Measurements from ENCODE around the gene MMRN1.

- TF ChIP-seq POLR2A (IDR thresholded peaks at IDR 0.05) (no peak), CTCF (IDR thresholded peaks at IDR 0.05) (no peak)
Measured at GRCh38 chr4:89909889-89910288, 15.2 kb downstream of the MMRN1 start.

Measured in uterus (tissue), 2 donors.